SW480 (cell line): ENCODE results near the gene POM121C.
"Not testable (repeated sequence)": the region's sequence is repeated elsewhere in the genome, so short reads cannot be mapped to it uniquely, and the experiment has no call there.

ENCODE experiments used
- DNase-seq: peaks from one replicate; pipeline ENCODE4 v3.0.0-alpha.2; 2016; ENCODE audit warnings: low spot score

Gene POM121C

GRCh38 chr7:75485979-75486643 is at the start of gene POM121C:
Gene POM121C, minus strand, starts transcription at chr7:75486299. Its CDS starts 44,803 bp downstream, at chr7:75441496.
- DNase-seq, result peak; percentile 96

- no peak for DNase-seq
Observed at GRCh38 chr7:75534727-75535307, 48.7 kb upstream of the POM121C start.

- no peak for DNase-seq
Observed at GRCh38 chr7:75533926-75534325, 47.8 kb upstream of the POM121C start.

- DNase-seq, result no peak
Observed at GRCh38 chr7:75532639-75533038, 46.5 kb upstream of the POM121C start.

- peak; percentile 92 for DNase-seq
Observed at GRCh38 chr7:75531359-75531821, 45.3 kb upstream of the POM121C start.

GRCh38 chr7:75527224-75527722 is 41.2 kb upstream of the POM121C start:
- DNase-seq, result not testable (repeated sequence)

GRCh38 chr7:75521727-75522126 is 35.6 kb upstream of the POM121C start:
- not testable (repeated sequence) for DNase-seq

- not testable (repeated sequence) for DNase-seq
Observed at GRCh38 chr7:75518842-75519241, 32.7 kb upstream of the POM121C start.

- not testable (repeated sequence) for DNase-seq
Observed at GRCh38 chr7:75509033-75509432, 22.9 kb upstream of the POM121C start.

- not testable (repeated sequence) for DNase-seq
Observed at GRCh38 chr7:75492020-75492419, 5.9 kb upstream of the POM121C start, which contains the start of gene SPDYE5. Gene SPDYE5, plus strand, starts transcription at chr7:75492320. Its CDS starts 1,728 bp downstream, at chr7:75494048.

- peak; percentile 8 for DNase-seq
Observed at GRCh38 chr7:75485355-75485978, 632 bp downstream of the POM121C start.

GRCh38 chr7:75480313-75480712 is 5.8 kb downstream of the POM121C start:
- DNase-seq, result not testable (repeated sequence)

- not testable (repeated sequence) for DNase-seq
Observed at GRCh38 chr7:75477457-75477856, 8.6 kb downstream of the POM121C start.

- not testable (repeated sequence) for DNase-seq
Observed at GRCh38 chr7:75470166-75470565, 15.9 kb downstream of the POM121C start.

GRCh38 chr7:75460541-75460940 is 25.6 kb downstream of the POM121C start:
- DNase-seq, result not testable (repeated sequence)

GRCh38 chr7:75458034-75458433 is 28.1 kb downstream of the POM121C start:
- DNase-seq, result not testable (repeated sequence)

GRCh38 chr7:75456403-75456802 is 29.7 kb downstream of the POM121C start:
- DNase-seq, result not testable (repeated sequence)

- DNase-seq, result not testable (repeated sequence)
Observed at GRCh38 chr7:75452494-75452955, 33.6 kb downstream of the POM121C start.

GRCh38 chr7:75449946-75450345 is 36.2 kb downstream of the POM121C start:
- not testable (repeated sequence) for DNase-seq

GRCh38 chr7:75442465-75443111 is 43.5 kb downstream of the POM121C start:
- DNase-seq, result not testable (repeated sequence)

GRCh38 chr7:75442101-75442464 is 44.0 kb downstream of the POM121C start:
- not testable (repeated sequence) for DNase-seq

GRCh38 chr7:75439000-75439399 is 47.1 kb downstream of the POM121C start:
- DNase-seq, result not testable (repeated sequence)
